H9 (cell line): ENCODE data around the gene FCN1. TPM values are rescaled to one million over a fixed set of nuclear protein-coding genes. Genes with fewer than 3 reads are reported as not detected.

Experiments
- DNase-seq: peaks from one replicate; pipeline ENCODE4 v3.0.0-alpha.2; 2017
- H2AFZ ChIP-seq: one replicate; pipeline ENCODE4 v1.6.1; 2013; ENCODE audit warnings: mild to moderate bottlenecking, low read length, control low read depth, moderate library complexity
- H2AK5ac ChIP-seq: 2 replicates; pipeline ENCODE4 v1.6.1; 2013; ENCODE audit warnings: low read length, control low read depth, mixed read lengths; ENCODE audit not compliant: insufficient read length
- H2BK120ac ChIP-seq: one replicate; pipeline ENCODE4 v1.6.1; 2013; ENCODE audit warnings: low read depth, mild to moderate bottlenecking, low read length, control low read depth, inconsistent platforms; ENCODE audit not compliant: poor library complexity, severe bottlenecking
- H2BK12ac ChIP-seq: 2 replicates; pipeline ENCODE4 v1.6.1; 2013; ENCODE audit warnings: low read length, control low read depth, mixed read lengths, low read depth; ENCODE audit not compliant: insufficient read length
- H2BK15ac ChIP-seq: 2 replicates; pipeline ENCODE4 v1.6.1; 2013; ENCODE audit warnings: low read depth, low read length, control low read depth
- H2BK20ac ChIP-seq: one replicate; pipeline ENCODE4 v1.6.1; 2013; ENCODE audit warnings: low read depth, mild to moderate bottlenecking, low read length, control low read depth, inconsistent platforms; ENCODE audit not compliant: poor library complexity, severe bottlenecking
- H2BK5ac ChIP-seq: 2 replicates; pipeline ENCODE4 v1.6.1; 2013; ENCODE audit warnings: low read length, control low read depth, mixed read lengths; ENCODE audit not compliant: insufficient read length
- H3K14ac ChIP-seq: 2 replicates; pipeline ENCODE4 v1.6.1; 2013; ENCODE audit warnings: low read length, control low read depth; ENCODE audit not compliant: insufficient read depth
- H3K18ac ChIP-seq: 2 replicates; pipeline ENCODE4 v1.6.1; 2013; ENCODE audit warnings: low read depth, mild to moderate bottlenecking, mixed read lengths, low read length, control low read depth; ENCODE audit not compliant: insufficient read length
- H3K23ac ChIP-seq: 2 replicates; pipeline ENCODE4 v1.6.1; 2013; ENCODE audit warnings: low read length, control low read depth, mixed read lengths, low read depth; ENCODE audit not compliant: insufficient read length
- H3K23me2 ChIP-seq: 2 replicates; pipeline ENCODE4 v1.6.1; 2013; ENCODE audit warnings: low read depth, mild to moderate bottlenecking, mixed read lengths, low read length, control low read depth; ENCODE audit not compliant: insufficient read length, poor library complexity, severe bottlenecking
- H3K27ac ChIP-seq: 2 replicates; pipeline ENCODE4 v1.5.1; 2013; ENCODE audit warnings: low read length, control low read depth, mixed read lengths, low read depth; ENCODE audit not compliant: insufficient read length
- H3K27me3 ChIP-seq: 2 replicates; pipeline ENCODE4 v1.6.1; 2013; ENCODE audit warnings: low read length, control low read depth, inconsistent platforms; ENCODE audit not compliant: insufficient read depth
- H3K4ac ChIP-seq: 2 replicates; pipeline ENCODE4 v1.6.1; 2013; ENCODE audit warnings: low read depth, mild to moderate bottlenecking, control low read depth, inconsistent platforms, low read length, moderate library complexity
- H3K4me1 ChIP-seq: 2 replicates; pipeline ENCODE4 v1.6.1; 2013; ENCODE audit warnings: low read length, control low read depth, inconsistent platforms; ENCODE audit not compliant: insufficient read depth
- H3K4me2 ChIP-seq: 2 replicates; pipeline ENCODE4 v1.6.1; 2013; ENCODE audit warnings: low read length, control low read depth, mixed read lengths; ENCODE audit not compliant: insufficient read length, insufficient read depth
- H3K56ac ChIP-seq: 2 replicates; pipeline ENCODE4 v1.6.1; 2013; ENCODE audit warnings: low read depth, mild to moderate bottlenecking, mixed read lengths, low read length, control low read depth; ENCODE audit not compliant: insufficient read length
- H3K79me1 ChIP-seq: 2 replicates; pipeline ENCODE4 v1.6.1; 2013; ENCODE audit warnings: low read depth, mild to moderate bottlenecking, moderate library complexity, low read length, control low read depth, inconsistent platforms; ENCODE audit not compliant: insufficient read depth, poor library complexity, severe bottlenecking
- H3K79me2 ChIP-seq: 2 replicates; pipeline ENCODE4 v1.6.1; 2013; ENCODE audit warnings: low read length, control low read depth, inconsistent platforms; ENCODE audit not compliant: insufficient read depth
- H3K9ac ChIP-seq: 2 replicates; pipeline ENCODE4 v1.6.1; 2013; ENCODE audit warnings: low read length, control low read depth, mixed read lengths; ENCODE audit not compliant: insufficient read length; ENCODE audit errors: extremely low read depth
- H3K9me3 ChIP-seq: one replicate; pipeline ENCODE4 v1.6.1; 2013; ENCODE audit warnings: low read depth, low read length, inconsistent platforms; ENCODE audit not compliant: control insufficient read depth
- H3T11ph ChIP-seq: one replicate; pipeline ENCODE4 v1.6.1; 2013; ENCODE audit warnings: mild to moderate bottlenecking, low read length, control low read depth, inconsistent platforms
- H4K20me1 ChIP-seq: one replicate; pipeline ENCODE4 v1.6.1; 2013; ENCODE audit not compliant: control insufficient read depth, insufficient read length, insufficient read depth
- H4K5ac ChIP-seq: 2 replicates; pipeline ENCODE4 v1.6.1; 2013; ENCODE audit warnings: low read depth, mild to moderate bottlenecking, mixed read lengths, low read length, control low read depth; ENCODE audit not compliant: insufficient read length
- H4K8ac ChIP-seq: replicated peaks from 2 replicates; pipeline ENCODE4 v1.6.1; 2013; ENCODE audit warnings: low read length, control low read depth, mixed read lengths, low read depth; ENCODE audit not compliant: insufficient read length
- H4K91ac ChIP-seq: 2 replicates; pipeline ENCODE4 v1.6.1; 2013; ENCODE audit warnings: low read depth, mild to moderate bottlenecking, moderate library complexity, mixed read lengths, low read length, control low read depth; ENCODE audit not compliant: insufficient read length
- H3K27ac Mint-ChIP-seq, 3 experiments: 2 replicates in 2 of 3; 3 replicates in 1 of 3; pipeline ENCODE4 v1.8.0; 2020 to 2021; ENCODE audit warnings: mixed read lengths in 3 of 3, mild to moderate bottlenecking in 1 of 3, moderate library complexity in 1 of 3
- H3K27me3 Mint-ChIP-seq: 2 replicates; pipeline ENCODE4 v1.8.0; 2021; ENCODE audit warnings: low read depth, mild to moderate bottlenecking, moderate library complexity, mixed read lengths
- H3K36me3 Mint-ChIP-seq, 3 experiments: 2 replicates in 2 of 3; 3 replicates in 1 of 3; pipeline ENCODE4 v1.8.0; 2020 to 2021; ENCODE audit warnings: low read depth in 3 of 3, mixed read lengths in 3 of 3; ENCODE audit not compliant: insufficient read depth in 1 of 3
- H3K4me1 Mint-ChIP-seq, 2 experiments: 2 replicates each; pipeline ENCODE4 v1.8.0; 2020; ENCODE audit warnings: mixed read lengths in 2 of 2
- H3K4me3 Mint-ChIP-seq, 2 experiments: 2 replicates in 1 of 2; 3 replicates in 1 of 2; pipeline ENCODE4 v1.8.0; 2020 to 2021; ENCODE audit warnings: mild to moderate bottlenecking in 2 of 2, mixed read lengths in 2 of 2, moderate library complexity in 1 of 2
- H3K9me3 Mint-ChIP-seq, 2 experiments: 2 replicates in 1 of 2; 3 replicates in 1 of 2; pipeline ENCODE4 v1.8.0; 2020; ENCODE audit warnings: mild to moderate bottlenecking in 2 of 2, mixed read lengths in 2 of 2, moderate library complexity in 1 of 2
- CTCF ChIP-seq: fragments of 200-600 bp; sonication (generic); conservative IDR thresholded peaks from 3 replicates; pipeline ENCODE4 v1.8.0; 2021; ENCODE audit warnings: antibody characterized with exemption, mild to moderate bottlenecking
- WGBS: extraction: QIAGEN DNeasy Blood & Tissue Kit; methylation state at CpG from one replicate; pipeline ENCODE4 v1.1.7; 2013; ENCODE audit warnings: missing lambda C conversion rate, low lambda C conversion rate, mixed read lengths; ENCODE audit not compliant: insufficient read length; ENCODE audit errors: extremely low coverage; 5-methylcytosine and 5-hydroxymethylcytosine counted together
- total RNA-seq: library from RNA; stranded (reverse); gene quantifications from 2 replicates; pipeline ENCODE4 v1.2.1, GENCODE V29; 2021

The FCN1 gene
- total RNA-seq, 1 experiment from 2014 or later = not detected

- no peaks in the 10 kb centered on the region for H3K79me1 ChIP-seq
- H3T11ph ChIP-seq = no peak overlapping the region
- H2BK20ac ChIP-seq = no peak overlapping the region
- H3K23me2 ChIP-seq = no peaks in the 10 kb centered on the region
- H4K91ac ChIP-seq = no peak overlapping the region
- H4K8ac ChIP-seq = no peak overlapping the region
- H3K18ac ChIP-seq = no peak overlapping the region
- Mint-ChIP-seq H3K27me3 (peaks cover 4% of the 10 kb centered on the region; the same call in 1 of the 2 replicates), H3K4me3 (no peak overlapping the region), H3K9me3 (0 out of 5 replicates have a peak, but pooled peaks cover 0 to 2% of the 10 kb centered on the region in 2 experiments), H3K4me1 (peaks cover 0 to 6% of the 10 kb centered on the region in 2 experiments; a peak in 2 of 4 replicates), H3K27ac (no peak overlapping the region), H3K36me3 (peaks cover 0 to 1% (median 0%) of the 10 kb centered on the region in 3 experiments; a peak in 1 of 7 replicates)
- no peaks in the 10 kb centered on the region for H3K9me3 ChIP-seq
- WGBS = no CpG with 5 or more reads among the region's 14 CpGs
- DNase-seq = no peak
- H2AFZ ChIP-seq = no peak overlapping the region
- no peak overlapping the region for H2BK15ac ChIP-seq
- no peak overlapping the region for H2BK12ac ChIP-seq
- H3K9ac ChIP-seq = no peak overlapping the region
- no peak overlapping the region for H3K23ac ChIP-seq
- no peaks in the 10 kb centered on the region for H4K20me1 ChIP-seq
- H2AK5ac ChIP-seq = no peak overlapping the region
- H3K14ac ChIP-seq = no peak overlapping the region
- no peak overlapping the region for H3K4me2 ChIP-seq
- H4K5ac ChIP-seq = no peak overlapping the region
- no peaks in the 10 kb centered on the region for H3K27me3 ChIP-seq
- no peak for TF ChIP-seq CTCF
- H3K27ac ChIP-seq = no peak overlapping the region
- no peak overlapping the region for H2BK5ac ChIP-seq
- no peak overlapping the region for H3K4ac ChIP-seq
- H3K4me1 ChIP-seq = no peaks in the 10 kb centered on the region
- no peak overlapping the region for H2BK120ac ChIP-seq
- no peak overlapping the region for H3K56ac ChIP-seq
- H3K79me2 ChIP-seq = no peaks in the 10 kb centered on the region
Observed at GRCh38 chr9:134959126-134959970, 41.6 kb upstream of the FCN1 start.
